COLO829 (cell line): ENCODE data around the gene ASB1.
A peak's percentile ranks its signal among the peaks of the same experiment; 100 is the strongest.
"Not testable (repeated sequence)": the region's sequence is repeated elsewhere in the genome, so short reads cannot be mapped to it uniquely, and the experiment has no call there.

Experiments used
- DNase-seq: peaks from one replicate; pipeline ENCODE4 v3.0.0; 2012; ENCODE audit warnings: low spot score

Gene ASB1

GRCh38 chr2:238404406-238405216, 22.1 kb upstream of the ASB1 start:
- no peak for DNase-seq

DNA sequence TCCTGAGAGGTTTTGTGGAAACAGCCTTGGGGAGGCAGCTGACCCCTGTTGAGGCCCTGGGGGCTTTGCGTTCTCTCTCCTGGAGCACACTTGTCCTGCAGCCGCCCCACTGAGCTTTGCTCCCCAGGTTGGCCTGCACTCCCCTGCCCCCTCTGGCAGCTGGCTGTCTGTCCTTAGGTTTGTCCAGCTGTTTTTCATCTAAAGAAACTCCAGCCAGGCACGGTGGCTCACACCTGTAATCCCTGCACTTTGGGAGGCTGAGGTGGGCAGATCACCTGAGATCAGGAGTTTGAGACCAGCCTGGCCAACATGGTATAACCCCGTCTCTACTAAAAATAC, 21.5 kb upstream of the ASB1 start:
- DNase-seq = not testable (repeated sequence)

GRCh38 chr2:238406221-238406997, 20.3 kb upstream of the ASB1 start:
- DNase-seq = no peak

GRCh38 chr2:238406998-238407285, 19.8 kb upstream of the ASB1 start:
- no peak for DNase-seq

DNA sequence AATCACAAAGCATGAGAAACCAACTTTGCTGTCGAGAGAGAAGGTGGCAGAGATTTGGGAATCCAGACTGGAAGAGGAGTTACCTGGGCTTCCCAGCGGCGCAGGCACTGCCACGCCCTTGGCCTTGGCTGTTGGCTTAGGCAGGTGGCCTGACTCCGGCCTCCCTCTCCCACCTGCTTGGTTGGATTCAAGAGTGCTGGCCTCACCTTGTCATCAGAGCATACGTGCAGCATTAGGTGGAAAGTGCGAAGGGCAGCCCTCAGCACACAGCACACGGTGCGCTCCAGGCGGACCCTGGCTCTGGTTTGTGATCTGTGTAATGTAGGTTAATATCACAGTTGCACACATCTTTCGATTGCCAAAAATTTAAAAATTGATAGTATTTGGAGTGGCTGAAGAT, 19.2 kb upstream of the ASB1 start:
- no peak for DNase-seq

DNA sequence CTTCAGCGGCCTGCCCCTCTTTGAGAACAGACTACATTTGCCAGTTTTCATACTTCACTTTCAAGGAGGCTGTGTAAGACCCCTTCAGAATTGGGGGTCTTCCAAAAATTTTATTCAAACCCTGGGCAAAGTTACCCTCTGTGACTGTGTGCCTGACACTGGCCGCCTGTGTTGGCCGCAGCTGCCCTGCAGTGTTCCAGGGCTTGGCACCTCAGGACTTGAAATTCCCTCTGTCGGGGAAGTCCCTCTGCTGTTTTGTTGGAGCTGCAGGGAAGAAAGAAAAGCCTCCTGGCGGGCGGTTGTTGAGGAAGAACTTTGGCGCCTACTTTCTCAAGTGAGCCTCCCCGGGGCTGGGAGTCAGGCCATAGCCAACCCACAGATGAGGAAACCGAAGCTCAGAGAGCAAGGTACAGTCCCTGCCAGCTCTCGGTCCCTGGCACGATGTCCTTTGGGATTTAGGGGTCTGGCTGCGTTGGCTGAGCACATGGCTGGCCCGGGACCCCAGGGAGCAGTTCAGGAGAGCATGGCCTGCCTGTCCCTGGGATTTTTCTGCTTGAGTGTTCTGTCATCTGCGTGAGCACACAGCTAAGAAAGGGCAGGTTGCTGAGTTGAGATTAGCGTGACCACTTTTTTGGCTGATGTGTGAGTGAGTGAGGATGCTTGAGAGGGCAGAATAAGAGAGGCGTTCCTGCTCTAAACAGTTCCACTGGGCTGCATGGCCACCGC, 17.9 kb upstream of the ASB1 start:
- DNase-seq = no peak

- DNase-seq = no peak
These were observed 17.2 kb upstream of the ASB1 start for GRCh38 chr2:238409341-238410199.

DNA sequence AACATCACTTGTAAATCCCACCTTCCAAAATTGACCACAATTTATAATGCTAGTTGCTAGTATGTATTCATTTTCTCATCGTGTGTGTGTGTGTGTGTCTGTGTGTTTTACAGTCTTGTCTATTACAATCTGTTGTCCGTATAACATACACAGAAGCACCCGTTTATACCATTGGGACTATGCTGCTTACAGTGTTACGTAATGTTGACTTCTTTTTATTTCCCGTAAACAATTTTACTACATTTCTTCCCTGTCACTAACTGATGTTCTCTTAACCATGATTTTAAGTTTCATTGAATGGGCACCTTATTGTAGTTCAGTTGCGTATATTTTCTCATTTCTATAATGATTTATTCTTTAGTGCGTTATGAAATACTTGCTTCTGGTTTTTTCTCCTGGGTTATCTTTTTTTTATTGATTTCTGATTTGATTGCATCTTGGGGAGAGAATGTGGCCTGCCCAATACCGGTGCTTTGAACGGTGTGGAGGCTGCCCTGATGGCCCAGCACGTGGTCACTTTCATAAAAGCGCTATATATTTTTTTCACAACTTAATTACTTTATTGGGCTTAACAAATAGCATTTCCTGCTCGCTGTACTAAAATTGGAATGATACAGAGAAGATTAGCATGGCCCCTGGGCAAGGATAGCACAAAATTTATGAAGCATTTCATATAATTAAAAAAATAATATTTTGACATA, 14.5 kb upstream of the ASB1 start:
- no peak for DNase-seq

GRCh38 chr2:238413368-238413767, 13.4 kb upstream of the ASB1 start:
- DNase-seq = no peak

GRCh38 chr2:238415036-238415764, 11.5 kb upstream of the ASB1 start:
- DNase-seq = no peak

- no peak for DNase-seq
These were observed 10.8 kb upstream of the ASB1 start for GRCh38 chr2:238415893-238416292.

GRCh38 chr2:238418196-238418998, 8.3 kb upstream of the ASB1 start:
- DNase-seq = no peak

DNA sequence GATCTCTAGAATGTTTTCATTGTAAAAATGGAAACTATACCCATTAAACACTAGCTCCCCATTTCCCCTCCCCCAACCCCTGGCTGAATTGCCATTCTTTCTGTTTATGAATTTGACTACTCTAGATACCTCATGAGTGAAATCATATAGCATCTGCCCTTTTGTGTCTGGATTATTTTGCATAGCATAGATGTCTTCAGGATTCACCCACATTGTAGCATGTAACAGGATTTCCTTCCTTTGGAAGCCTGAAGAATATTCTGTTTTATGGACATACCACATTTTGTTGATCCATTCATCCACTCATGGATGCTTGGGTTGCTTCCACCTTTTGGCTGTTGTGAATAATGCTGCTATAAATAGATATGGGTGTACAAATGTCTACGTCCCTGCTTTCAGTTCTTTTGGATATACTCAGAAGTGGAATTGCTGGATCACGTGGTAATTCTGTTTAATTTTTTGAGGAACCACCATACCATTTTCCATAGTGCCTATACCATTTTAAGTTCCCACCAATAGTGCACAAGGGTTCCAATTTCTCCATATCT, 7.7 kb upstream of the ASB1 start:
- DNase-seq = no peak

DNA sequence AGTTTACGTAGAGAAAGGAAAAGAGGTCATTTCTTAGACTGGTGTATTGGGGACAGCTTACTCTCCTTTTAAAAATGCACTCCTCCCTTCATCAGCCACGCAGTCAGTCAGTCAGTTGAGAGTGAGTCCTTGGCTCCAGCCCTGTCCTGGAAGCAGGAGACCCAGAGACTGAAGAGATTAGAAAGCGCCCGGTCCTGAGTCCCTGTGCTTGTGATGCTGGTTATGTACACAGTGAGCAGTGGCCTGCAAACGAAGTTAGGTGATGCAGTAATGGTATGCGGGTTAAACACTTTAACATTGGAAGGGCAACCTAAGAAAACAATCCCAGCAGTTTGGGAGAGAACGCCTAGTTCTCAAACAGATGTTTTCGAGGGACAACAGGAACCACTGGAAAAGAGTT, 6.3 kb upstream of the ASB1 start:
- DNase-seq = no peak

GRCh38 chr2:238420878-238421694, 5.6 kb upstream of the ASB1 start:
- DNase-seq = peak; percentile 14

GRCh38 chr2:238421695-238422035, 5.1 kb upstream of the ASB1 start:
- DNase-seq = no peak

DNA sequence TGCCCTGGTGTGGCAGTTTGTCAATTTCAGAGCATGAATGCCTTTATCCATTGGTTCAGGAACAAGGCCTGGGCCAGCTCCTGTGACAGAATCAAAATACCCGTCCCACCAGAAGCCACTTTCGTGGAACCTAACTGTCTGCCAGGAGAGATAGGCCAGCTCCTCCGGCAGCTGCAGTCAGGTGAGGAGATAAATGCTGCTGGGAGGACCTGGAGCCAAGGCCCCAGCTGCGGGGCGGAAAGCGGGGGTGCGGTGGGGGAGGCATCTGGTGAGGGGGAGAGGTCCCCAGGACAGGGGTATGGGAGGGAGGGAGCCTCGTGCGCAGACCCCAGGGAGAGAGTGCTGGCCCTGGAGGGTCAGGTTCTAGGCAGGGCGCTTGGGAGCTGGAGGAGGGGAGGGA, 4.4 kb upstream of the ASB1 start:
- DNase-seq = no peak

DNA sequence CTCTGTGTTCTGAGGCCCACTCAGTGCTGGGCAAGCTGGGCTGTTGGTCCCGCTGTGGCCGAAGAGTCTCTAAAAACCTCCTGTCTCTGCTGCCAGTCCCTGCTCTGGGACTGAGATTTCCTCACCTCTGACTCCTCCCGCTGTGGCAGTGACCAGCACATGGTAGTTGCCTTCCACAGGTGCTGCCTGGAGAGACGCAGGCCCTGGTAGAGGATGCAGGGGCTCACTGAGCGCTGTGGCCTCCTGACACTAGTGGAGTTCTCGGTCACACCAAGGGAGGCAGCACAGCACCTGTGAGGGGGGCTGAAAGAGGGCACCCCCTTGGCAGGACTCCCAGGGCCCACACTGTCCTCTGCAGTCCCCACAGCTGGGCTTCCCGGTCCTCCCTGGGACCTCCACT, 3.8 kb upstream of the ASB1 start:
- no peak for DNase-seq
